Activated CD4-positive, alpha-beta T cell treated with anti-CD3 and anti-CD28 coated beads, Interleukin-2, amount 10 ng/mL, durations not matched to agents 7 days and 5 days (primary cell): Measurements from ENCODE around the gene LCMT1. TPM values are rescaled to one million over a fixed set of nuclear protein-coding genes. Genes with fewer than 3 reads are reported as not detected.

Source experiments
- CTCF ChIA-PET: fragments of 350-600 bp; sonication (Branson Sonifier 250); formaldehyde crosslinking; loops from one replicate; lab custom pipeline; 2021; ENCODE audit warnings: antibody characterized with exemption; lab: Charles Lee
- POLR2A ChIA-PET: fragments of 350-600 bp; sonication (Branson Sonifier 250); formaldehyde crosslinking; loops from one replicate; lab custom pipeline; 2021; ENCODE audit warnings: antibody characterized with exemption; lab: Charles Lee
- DNase-seq: peaks from one replicate; pipeline ENCODE4 v3.0.0-alpha.2; 2020
- H3K27ac Mint-ChIP-seq: one replicate; pipeline ENCODE4 v1.8.0; 2021; ENCODE audit warnings: mild to moderate bottlenecking, moderate library complexity, mixed read lengths
- H3K27me3 Mint-ChIP-seq: one replicate; pipeline ENCODE4 v1.8.0; 2021; ENCODE audit warnings: mixed read lengths
- H3K36me3 Mint-ChIP-seq: one replicate; pipeline ENCODE4 v1.8.0; 2021; ENCODE audit warnings: low read depth, mixed read lengths
- H3K4me1 Mint-ChIP-seq: one replicate; pipeline ENCODE4 v1.8.0; 2021; ENCODE audit warnings: mixed read lengths
- H3K4me3 Mint-ChIP-seq: one replicate; pipeline ENCODE4 v1.8.0; 2021; ENCODE audit warnings: mild to moderate bottlenecking, moderate library complexity, mixed read lengths
- H3K9me3 Mint-ChIP-seq: one replicate; pipeline ENCODE4 v1.8.0; 2021; ENCODE audit warnings: mixed read lengths
- total RNA-seq, 2 experiments: library from RNA; stranded (reverse); gene quantifications; one replicate each; pipeline ENCODE4 v1.2.3, GENCODE V29; 2021

The LCMT1 gene
- total RNA-seq, 2 experiments from 2014 or later: 38.1 to 40.0 TPM

DNA sequence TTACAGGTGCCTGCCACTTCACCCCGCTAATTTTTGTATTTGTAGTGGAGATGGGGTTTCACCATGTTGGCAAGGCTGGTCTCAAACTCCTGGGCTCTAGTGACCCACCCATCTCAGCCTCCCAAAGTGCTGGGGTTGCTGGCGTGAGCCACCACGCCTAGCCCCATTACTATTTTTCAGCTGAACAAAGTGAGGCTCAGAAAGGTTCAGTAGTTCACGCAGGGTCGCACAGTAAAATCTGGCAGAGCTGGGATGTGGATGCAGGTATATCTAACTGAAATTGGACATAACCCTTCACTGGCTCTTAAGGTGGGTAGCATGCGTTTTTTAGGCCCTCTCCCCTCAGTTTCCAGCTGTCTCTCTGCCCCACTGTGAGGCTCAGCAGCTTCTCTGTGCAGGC lies 112.4 kb downstream of the LCMT1 start:
- Mint-ChIP-seq H3K4me1 (no peaks in the 10 kb centered on the region), H3K36me3 (no peaks in the 10 kb centered on the region), H3K27ac (no peak overlapping the region), H3K4me3 (no peak overlapping the region), H3K27me3 (no peaks in the 10 kb centered on the region), H3K9me3 (no peaks in the 10 kb centered on the region)
- ChIA-PET CTCF (interaction anchor here (0.6 kb wide), 1 partner anchor 149 kb away, joined by 3 read pairs; no protein-coding TSS in a partner anchor), POLR2A (no interaction called here)
- no peak for DNase-seq

DNA sequence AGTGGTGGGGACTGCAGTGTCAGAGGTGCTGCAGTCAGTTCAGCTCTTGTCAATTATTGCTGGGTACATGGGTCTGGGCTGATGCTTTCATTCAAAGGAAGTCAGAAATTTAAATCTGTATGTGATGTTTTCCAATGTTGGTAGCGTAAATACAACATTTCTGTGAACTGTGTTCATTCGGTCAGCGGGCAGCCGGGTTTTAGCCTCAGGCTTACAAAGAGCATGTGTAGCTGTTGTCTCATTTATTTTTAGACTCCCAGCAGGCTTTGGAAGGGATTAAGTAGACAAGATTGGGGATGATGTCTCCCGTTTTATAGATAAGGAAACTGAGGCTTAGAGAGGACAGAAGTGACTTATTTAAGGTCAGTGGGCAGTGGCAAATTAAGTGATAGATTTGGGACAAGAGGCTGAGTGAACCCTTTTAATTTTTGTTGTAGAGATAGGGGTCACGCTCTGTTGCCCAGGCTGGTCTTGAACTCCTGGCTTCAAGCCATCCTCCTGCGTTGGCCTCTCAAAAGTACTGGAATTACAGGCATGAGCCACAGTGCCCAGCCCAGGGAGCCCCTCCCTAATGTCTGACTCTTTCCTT lies 113.3 kb downstream of the LCMT1 start:
- H3K4me3 Mint-ChIP-seq: no peak overlapping the region
- no peaks in the 10 kb centered on the region for H3K4me1 Mint-ChIP-seq
- POLR2A ChIA-PET: no interaction called here
- no peak overlapping the region for H3K27ac Mint-ChIP-seq
- H3K9me3 Mint-ChIP-seq: no peaks in the 10 kb centered on the region
- no peaks in the 10 kb centered on the region for H3K36me3 Mint-ChIP-seq
- no peak for DNase-seq
- no peaks in the 10 kb centered on the region for H3K27me3 Mint-ChIP-seq
- CTCF ChIA-PET: interaction anchor here (0.6 to 1.9 kb wide), 12 partner anchors 8 to 209 kb away, joined by 3 to 7 read pairs (median 4); no protein-coding TSS in a partner anchor

Other genes with a start within 250 kb of the LCMT1 start
- gene ARHGAP17, start 96.4 kb upstream of the LCMT1 start, total RNA-seq: 10 to 100 TPM; 72.4 to 73.2 TPM
- gene AQP8, start 105.2 kb downstream of the LCMT1 start, total RNA-seq: not detected
- gene ZKSCAN2, start 146.1 kb downstream of the LCMT1 start, total RNA-seq: 1 to 10 TPM; 4.7 to 5.0 TPM